CD1c-positive myeloid dendritic cell (primary cell): ENCODE results near the gene EXOC7.

Experiments used
- DNase-seq: peaks from one replicate; pipeline ENCODE4 v3.0.0-alpha.2; 2016; ENCODE audit errors: extremely low spot score

The EXOC7 gene

GRCh38 chr17:76103274-76104139 is at the start of gene EXOC7:
TSS of gene EXOC7 (minus strand) at chr17:76103787. CDS start at chr17:76103692, 95 bp downstream.
- DNase-seq = peak; percentile 98

DNA sequence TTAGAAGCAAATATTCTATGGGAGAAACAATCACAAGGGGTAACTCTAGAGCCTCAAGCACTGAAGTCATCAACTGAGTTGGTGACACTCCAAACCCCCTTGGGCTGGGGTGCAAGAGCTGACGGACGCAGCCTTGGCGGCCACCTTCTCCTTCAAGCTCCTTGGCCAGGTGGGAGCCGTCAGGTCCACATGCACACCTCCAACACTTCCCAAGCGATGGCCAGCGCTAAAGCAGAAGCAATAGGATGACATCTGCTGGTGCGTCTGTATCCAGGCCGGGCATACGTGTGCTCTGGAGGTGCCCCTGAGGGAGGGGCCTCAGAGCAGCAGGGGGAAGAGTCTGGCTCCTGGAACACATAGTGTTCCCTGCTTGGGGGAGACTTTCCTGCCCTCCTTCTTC is 49.6 kb upstream of the EXOC7 start:
- no peak for DNase-seq

DNA sequence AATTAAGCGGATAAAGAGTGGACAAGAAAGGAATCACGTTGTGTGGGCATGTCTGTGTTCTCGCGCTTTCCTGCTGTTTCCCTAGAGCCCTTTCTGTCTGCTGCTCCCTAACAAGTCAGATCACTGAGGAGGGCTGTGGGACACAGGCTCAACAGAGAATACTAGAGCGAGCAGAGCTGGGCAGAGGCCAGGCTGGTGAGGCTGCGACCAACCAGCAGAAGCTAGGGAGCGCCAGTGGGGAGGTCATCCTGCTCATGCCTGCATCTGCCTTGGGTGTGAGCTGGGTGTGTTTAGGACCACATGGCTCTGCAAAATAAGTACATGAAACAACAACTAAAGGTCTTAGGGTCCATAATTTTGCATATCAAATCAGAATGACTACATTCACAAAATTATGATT is 49.0 kb upstream of the EXOC7 start:
- no peak for DNase-seq

GRCh38 chr17:76151896-76152454 is 48.4 kb upstream of the EXOC7 start:
- DNase-seq = no peak

- no peak for DNase-seq
Observed at GRCh38 chr17:76150712-76151622, 47.4 kb upstream of the EXOC7 start.

GRCh38 chr17:76149214-76149613 is 45.6 kb upstream of the EXOC7 start:
- DNase-seq = no peak

GRCh38 chr17:76148015-76148326 is 44.4 kb upstream of the EXOC7 start:
- no peak for DNase-seq

DNA sequence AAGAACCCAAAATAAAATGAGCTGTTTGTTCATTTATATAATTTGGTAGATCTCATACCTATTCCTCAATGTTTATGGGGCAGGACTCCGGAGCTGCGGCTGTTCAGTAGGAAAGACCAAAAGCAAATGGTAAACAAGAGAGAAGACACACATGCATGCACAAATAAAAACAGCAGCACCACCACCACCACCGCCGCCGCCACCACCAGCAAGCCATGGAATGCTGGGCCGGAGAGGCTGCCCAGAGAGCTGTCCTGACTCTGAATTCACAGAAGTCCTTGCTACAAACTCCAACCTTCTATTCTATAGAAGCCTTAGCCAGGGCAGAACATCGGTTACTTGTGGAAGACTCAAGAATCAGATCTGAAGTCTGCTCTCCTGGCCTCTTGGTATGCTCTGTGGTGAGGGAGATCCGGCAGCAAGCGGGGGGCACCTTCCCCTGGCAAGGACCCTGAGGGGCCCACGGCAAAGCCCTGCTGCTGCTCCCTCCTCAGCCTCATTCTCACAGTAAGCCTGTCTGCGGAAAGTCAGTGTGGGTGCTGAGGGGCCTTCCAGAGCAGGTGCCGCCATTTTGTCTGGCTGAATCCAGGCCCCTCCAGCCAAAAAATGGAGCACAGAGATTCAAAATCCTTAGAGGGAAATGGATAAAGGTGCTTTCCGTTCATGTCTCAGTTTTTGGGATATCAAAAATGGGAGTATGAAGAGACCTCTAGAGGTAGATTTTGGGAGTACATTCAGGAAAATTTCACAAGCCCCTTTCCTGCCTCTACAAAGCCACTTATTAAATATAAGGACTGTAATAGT is 43.8 kb upstream of the EXOC7 start:
- peak; percentile 24 for DNase-seq

- no peak for DNase-seq
Observed at GRCh38 chr17:76146053-76146851, 42.7 kb upstream of the EXOC7 start.

DNA sequence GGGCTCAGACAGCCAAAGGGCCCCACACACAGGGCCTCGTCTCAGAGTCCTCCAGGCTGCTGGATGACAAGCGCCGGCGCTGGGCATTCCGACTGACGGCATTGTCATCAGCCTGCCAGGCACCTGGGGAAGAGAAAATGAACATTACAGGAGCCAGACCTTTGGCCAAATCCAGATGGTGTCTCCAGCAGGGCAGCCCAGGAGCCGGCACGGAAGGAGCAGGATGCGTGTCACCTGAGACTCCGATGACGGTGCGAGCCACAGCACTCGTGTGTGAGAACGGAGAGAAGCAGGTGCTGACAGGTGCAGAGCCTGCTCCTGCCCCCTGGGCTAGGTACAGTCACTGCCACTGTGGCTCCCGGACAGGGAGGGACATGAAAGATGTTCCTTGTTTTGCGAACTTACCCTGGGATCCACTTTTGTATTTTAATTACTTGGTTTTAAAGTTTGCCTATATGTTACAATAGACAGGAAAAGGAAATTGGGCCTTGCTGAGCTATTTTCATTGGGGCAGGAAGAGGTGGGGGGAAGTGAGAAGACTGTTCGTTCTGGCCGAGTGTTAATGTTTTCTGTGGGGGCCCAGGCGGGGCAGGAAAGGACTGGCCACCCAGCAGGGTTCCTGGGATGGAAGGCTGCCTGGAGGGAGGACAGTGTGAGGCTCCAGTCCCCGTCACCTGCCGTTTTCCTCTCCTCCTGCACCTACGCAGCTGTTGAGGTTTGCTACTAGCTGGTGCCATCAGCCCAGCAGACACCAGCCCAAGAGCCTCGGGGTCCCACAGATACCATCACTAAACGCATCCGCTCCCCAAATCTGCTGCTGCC is 41.9 kb upstream of the EXOC7 start:
- DNase-seq = peak; percentile 31

DNA sequence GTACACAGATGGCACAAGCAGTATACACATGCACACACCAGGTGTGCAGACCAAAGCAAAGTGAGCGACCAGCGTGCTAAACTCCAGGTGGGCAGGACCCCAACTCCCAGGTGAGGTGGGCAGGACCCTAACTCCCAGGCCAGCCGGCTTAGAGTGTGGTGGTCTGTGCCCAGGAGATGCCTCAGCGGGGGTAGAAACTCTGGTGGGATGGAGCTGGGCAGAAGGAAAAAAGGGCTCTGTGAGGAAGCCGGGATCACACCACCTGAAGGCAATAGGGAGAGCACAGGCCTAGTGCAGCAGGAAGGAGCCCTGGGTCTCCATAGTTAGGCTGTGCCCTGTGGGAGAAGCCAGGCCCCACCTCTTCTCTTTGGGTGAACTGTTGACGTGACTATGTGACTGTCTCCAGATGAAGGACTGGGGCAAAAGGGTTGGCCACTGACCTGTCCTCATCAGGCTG is 39.0 kb upstream of the EXOC7 start:
- no peak for DNase-seq

- DNase-seq = no peak
Observed at GRCh38 chr17:76142039-76142584, 38.5 kb upstream of the EXOC7 start.

- peak; percentile 94 for DNase-seq
Observed at GRCh38 chr17:76141212-76142038, 37.8 kb upstream of the EXOC7 start, which contains the start of gene FOXJ1. TSS of gene FOXJ1 (minus strand) at chr17:76141245. CDS start at chr17:76140395, 850 bp downstream.

DNA sequence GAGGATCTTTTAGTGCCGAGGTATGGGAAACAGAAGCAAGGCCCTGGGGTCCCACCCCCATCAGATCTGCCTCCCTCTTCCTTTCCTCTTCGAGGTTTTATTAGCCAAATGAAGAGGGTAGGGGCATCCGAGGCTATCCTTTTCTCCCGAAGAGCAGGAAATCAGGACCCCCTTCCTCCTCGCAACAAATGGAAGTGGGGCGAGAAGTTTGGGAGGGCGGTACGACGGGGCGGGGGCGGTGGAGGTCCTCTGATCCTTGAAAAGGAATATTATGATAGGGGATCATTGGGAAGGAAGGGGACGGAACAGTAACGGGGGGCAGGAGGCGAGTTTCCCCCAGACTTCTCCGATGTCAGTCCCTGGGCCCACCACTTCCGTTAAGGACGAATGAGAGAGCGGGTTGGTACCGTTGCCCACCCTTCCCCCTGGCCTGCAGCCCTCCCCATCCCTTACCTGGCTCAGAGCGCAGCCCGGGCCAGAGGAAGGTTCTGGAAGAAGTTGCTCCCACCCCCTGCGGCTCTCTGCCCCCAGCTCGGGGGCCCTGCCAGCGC is 37.1 kb upstream of the EXOC7 start:
- DNase-seq = no peak

DNA sequence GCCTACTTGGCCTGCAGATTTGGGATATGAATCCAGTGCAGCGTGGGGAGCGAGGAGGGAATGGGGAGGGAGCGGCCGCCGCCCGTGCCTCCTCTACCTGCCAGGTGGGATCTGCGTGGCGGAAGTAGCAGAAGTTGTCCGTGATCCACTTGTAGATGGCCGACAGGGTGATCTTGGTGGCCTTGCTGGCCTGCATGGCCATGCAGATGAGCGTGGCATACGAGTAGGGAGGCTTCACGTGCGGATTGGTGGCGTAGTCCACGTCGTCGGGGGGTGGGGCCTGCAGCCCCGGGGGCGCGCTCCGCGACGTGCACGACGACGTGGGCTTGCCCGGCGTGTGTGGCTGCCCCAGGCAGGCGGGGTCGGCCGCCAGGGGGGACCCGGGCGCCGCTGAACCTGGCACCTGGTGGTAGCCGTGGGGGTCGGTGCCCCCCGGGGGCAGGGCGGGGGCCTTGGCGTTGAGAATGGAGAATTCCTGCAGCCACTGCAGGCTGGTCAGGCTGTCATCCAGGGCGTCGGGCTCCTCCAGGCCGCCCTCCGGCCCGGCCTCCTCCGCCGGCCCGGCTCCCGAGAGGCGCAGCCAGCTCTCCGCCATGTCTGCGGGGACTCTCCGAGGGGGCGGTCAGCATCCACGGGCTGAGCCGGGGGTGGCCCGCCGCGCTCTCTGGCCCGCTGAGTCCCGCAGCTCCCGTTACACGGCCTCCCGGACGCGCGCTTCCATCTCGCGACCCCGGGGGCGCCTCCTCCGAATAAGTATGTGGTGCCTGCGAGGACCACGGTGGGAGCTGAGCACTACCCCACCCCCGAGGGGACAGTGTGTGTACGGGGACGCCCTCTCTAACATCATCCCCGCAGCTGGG is 36.4 kb upstream of the EXOC7 start:
- DNase-seq = peak; percentile 30

DNA sequence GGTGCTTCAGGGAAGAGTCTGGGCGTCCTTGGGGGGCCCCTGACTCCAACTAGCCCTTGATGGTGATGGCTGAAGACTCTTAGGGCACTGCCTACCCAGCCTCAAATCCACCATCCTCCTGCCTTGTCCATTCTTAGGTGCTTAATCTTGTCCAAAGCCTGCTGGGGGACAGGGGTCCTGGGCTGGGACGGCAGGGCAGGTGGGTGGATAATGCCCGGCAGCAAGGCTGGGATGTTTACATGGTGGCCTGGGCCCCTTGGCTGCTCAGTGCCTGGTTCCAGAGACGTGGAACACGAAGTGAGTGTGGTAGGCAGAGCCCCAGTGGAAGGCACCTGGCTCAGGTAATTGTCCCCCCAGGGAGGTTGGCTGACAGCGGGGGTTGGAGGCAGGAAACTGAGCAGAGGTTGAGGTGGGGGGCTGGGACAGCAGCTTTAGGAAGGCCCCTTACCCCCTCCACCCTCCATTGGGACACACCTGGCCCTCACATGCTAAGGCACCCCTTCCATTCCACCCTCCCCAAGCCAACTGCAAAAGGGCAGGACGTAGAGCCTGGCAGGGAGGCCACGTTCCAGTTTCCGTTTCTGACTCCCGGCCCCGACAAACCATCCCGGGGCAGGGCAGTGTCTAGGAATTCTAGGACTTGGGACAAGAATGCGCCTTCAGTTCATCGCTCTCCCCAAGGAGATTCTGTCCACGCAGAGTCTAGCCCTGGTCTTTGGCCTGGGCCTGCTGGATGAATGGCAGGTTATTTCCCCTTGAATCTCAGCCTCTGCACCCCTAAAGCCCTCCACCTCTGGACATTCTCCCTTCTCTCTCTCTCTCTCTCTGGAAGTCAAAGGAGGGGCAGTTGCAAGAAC is 35.5 kb upstream of the EXOC7 start:
- DNase-seq = no peak
